CD4-positive, alpha-beta T cell treated with Interleukin-21 for 1 hour (primary cell): Measurements from ENCODE around the gene CPSF4.
"Not testable (repeated sequence)": the region's sequence is repeated elsewhere in the genome, so short reads cannot be mapped to it uniquely, and the experiment has no call there.

ENCODE experiments used
- DNase-seq: peaks from one replicate; pipeline ENCODE4 v3.0.0-alpha.2; 2020

Gene CPSF4

DNA sequence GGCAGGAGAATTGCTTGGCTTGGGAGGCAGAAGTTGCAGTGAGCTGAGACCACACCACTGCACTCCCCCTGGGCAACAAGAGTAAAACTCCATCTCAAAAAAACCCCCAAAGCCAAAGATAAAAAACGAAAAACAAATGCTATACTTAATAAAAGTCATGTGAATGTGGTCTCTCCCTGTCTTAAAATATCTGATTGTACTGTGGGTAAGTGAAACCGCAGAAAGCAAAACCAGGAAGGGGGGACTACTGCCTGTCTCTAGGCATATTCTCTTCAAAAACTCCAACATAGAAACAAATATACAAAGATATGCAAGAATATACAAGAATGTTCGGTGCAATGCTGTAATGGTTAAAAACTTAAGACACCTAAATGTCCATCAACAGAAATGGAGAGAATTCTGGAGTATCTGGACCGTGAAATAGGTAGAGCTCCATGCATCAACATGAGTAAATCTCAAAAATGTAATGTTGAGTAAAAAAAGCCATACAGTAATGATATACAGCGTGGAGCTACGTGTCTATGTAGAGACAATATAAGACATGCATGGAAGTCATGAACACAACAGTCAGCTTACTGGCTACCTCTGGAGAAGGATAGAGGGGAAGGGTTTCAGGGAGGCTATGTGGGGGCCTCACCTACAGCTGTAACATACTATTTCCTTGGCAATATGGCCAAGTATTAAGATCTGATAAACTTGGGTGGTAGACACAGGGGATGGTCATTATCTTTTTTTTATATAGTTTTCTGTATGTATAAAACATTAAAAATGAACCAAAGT, 59.2 kb downstream of the CPSF4 start:
- DNase-seq: peak; percentile 26

DNA sequence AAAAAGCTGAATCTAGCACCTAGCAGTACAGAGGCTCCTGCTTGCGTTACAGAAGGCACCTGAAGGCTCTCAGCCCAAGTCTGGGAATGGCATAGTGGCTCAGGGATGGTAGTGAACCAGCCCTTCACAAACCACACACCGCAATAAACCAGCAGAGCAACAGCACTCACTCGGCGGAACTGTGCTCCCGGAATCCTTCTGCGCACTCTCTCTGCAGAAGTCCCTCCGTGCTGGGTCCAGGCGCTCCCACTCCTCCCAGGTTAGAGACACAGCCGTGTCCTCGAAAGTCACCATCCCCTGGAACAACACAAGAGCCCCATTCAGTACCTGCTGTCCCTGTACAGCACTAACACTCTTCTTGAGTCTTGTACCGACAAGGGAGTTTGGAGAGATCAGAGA, 59.8 kb downstream of the CPSF4 start:
- DNase-seq: no peak

DNA sequence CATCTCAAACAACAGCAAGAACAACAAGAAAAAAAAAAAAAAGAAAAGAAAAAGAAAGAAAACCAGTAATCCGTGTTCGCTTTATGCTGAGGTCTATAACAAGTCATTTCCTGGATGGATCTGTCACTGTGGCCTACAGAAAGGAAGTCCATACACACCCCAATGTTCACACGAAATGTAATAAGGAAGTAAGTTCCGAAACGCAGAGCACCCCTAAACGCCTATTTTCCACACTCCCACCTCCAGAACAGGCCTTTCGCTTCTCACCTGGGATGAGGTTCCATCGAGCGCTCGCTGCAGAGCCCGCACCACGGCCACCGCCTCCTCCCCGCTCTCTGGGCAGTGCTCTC, 60.6 kb downstream of the CPSF4 start:
- peak; percentile 64 for DNase-seq

DNA sequence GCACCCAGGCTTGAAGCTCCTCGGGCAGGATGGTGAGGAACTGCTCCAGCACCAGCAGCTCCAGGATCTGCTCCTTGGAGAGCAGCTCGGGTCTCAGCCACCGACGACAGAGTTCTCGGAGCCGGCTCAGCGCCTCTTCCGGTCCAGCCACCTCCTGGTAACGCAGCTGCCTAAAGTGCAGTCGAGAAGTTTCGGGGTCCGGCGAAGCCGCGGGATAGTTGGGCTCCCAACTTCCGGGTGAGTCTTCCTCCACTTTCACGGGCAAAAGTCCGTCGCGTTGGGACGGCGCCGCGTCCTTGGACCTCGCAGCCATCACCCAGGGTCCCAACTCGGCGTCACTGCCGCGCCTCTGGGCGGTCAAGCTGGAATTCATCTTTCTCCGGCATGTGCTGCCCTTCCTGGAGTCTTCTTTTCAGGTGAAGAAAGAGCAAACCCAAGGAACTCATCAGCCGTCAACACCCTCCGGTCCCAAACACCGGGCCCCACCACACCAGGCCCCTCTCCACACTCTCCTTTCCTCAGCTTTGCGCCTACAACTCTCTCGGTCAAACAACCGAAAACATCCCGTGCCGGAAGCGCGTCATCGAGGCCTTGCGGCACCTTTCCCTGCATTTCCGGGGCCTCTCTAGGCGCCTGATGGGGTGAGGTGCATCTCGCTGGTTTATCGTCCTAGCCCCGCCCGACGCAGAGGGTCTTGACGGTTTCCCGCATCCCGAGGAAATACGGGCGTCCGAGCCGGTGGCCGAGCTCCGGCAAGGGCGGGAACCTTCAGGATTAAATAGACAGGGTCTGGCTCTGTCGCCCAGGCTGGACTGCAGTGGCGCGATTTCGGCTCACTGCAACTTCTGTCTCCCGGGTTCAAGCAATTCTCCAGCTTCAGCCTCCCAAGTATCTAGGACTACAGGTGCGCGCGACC, 61.2 kb downstream of the CPSF4 start, which contains the start of gene ZNF394:
ZNF394 (minus strand) TSS at position 561 of the 916 bp plus-strand sequence; CDS start at position 373, 188 bp downstream.
- DNase-seq: peak; percentile 92

DNA sequence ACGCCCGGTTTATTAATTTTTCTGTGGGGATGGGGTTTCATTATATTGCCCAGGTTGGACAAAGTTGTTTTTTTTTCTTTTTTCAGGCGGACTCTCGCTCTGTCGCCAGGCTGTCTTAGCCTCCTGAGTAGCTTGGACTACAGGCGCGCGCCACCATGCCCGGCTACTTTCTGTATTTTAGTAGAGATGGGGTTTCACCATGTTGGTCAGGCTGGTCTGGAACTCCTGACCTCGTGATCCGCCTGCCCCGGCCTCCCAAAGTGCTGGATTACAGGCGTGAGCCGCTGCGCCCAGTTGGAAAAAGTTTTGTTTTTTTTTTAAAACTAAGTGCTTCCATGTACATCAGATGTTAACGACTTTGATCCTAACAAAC, 61.9 kb downstream of the CPSF4 start:
- no peak for DNase-seq

DNA sequence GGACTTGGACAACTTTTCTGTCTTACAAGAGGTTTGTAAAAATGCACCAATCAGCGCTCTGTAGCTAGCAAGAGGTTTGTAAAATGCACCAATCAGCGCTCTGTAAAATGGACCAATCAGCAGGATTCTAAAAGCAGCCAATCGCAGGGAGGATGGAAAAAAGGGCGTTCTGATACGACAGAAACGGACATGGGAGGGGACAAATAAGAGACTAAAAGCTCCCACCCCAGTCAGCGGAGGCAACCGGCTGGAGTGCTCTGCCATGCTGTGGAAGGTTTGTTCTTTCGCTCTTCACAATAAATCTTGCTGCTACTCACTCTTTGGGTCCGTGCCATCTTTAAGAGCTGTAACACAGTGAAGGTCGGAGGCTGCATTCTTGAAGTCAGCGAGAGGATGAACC, 62.5 kb downstream of the CPSF4 start:
- DNase-seq: not testable (repeated sequence)

DNA sequence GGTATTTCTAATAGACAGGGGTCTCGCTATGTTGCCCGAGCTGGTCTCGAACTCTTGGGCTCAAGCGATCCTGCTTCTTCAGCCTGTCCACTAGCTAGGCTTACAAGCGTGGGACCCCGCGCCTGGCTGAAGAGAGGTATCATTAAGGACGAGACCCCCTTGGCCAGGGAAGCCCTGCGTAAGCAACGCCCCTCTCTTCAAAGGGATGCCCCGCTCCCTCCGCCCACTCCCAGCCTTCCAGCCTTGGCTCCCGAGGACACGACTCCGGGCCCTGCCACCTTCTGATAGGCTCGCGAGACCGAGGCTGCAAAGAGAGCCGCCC, 65.5 kb downstream of the CPSF4 start:
- no peak for DNase-seq

DNA sequence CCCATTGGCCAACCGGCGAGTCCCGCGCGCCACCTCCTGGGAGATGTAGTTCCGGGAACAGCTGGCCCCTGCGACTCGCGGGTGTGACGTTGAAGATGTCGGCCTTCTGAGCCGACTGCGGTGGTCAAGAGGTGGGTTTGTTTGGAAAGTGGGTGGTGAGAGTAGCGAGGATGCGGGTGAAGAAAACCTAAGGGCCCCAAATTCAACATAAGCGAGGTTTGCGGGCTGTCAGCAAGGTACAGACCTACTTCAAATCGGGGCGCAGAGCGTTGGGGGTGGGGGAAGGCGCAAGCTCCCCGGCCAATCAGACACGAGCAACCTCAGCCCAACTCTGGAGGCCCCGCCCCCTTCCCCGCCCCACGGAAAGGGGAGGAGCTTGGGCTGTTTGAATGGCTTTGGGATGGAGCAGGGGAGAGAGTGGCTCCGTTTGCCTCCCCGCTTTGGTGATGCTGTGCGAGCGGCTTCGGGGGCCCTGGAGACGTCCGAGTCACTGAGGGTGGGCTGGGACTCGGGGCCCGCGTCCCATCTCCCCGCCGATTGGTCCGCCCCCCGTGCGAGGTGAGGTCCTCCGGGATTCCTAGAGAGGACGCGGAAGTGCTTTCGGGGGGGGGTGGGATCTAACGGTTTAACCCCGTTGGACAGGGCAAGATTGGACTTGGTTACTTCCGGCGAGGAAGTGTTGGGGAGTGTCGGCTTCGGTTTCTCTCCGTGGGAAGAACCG, 66.0 kb downstream of the CPSF4 start, which contains the start of gene ZKSCAN5:
ZKSCAN5 (plus strand) TSS at position 60 of the 721 bp plus-strand sequence. CDS start 1,383 bp downstream, outside the sequence.
- peak; percentile 97 for DNase-seq

DNA sequence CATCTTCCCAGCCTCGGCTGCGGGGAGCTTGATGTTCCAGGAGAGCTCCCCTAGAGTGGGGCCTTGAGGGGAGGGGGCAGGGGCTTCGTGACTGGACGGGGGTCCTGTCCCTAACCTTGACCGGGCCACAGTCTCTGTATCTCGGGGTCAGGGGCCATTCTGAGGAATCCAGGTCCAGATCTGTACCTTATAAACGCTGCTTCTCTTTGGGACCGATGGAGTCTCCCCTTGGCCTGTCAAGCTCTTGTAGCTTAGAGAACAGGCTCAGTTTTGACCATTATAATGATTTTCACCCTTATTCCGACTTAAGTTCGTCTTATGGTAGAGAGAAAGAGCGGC, 66.5 kb downstream of the CPSF4 start:
- no peak for DNase-seq
